GM12872 (cell line): ENCODE results near the gene MS4A15.

ENCODE experiments used
- CTCF ChIP-seq: IDR thresholded peaks from 3 replicates; pipeline ENCODE4 v1.5.1; 2011; ENCODE audit warnings: low read depth, mild to moderate bottlenecking, low read length, moderate library complexity; ENCODE audit not compliant: insufficient read depth

MS4A15 gene

GRCh38 chr11:60797846-60798630 is 41.4 kb downstream of the MS4A15 start:
- TF ChIP-seq CTCF: no peak

GRCh38 chr11:60798631-60799030 is 42.0 kb downstream of the MS4A15 start:
- TF ChIP-seq CTCF: no peak

GRCh38 chr11:60801194-60801593 is 44.5 kb downstream of the MS4A15 start:
- no peak for TF ChIP-seq CTCF

- no peak for TF ChIP-seq CTCF
These were observed 46.7 kb downstream of the MS4A15 start for GRCh38 chr11:60803273-60803936.

- no peak for TF ChIP-seq CTCF
These were observed 52.6 kb downstream of the MS4A15 start for GRCh38 chr11:60809249-60809648.

GRCh38 chr11:60809691-60810090 is 53.0 kb downstream of the MS4A15 start:
- TF ChIP-seq CTCF: no peak

GRCh38 chr11:60810151-60810550 is 53.5 kb downstream of the MS4A15 start:
- TF ChIP-seq CTCF: no peak
